ENCODE results near the gene PCGF1.
A peak's percentile ranks its signal among the peaks of the same experiment; 100 is the strongest.

The PCGF1 gene

GRCh38 chr2:74514368-74515270 is 7.1 kb upstream of the PCGF1 start, which contains the start of gene TLX2:
TLX2 (plus strand) TSS chr2:74514450; CDS start chr2:74514807, 357 bp downstream.
- no peak for DNase-seq

- peak; percentile 38 for DNase-seq
These were observed 6.3 kb upstream of the PCGF1 start for GRCh38 chr2:74513605-74514367.

GRCh38 chr2:74512744-74513604 is 5.5 kb upstream of the PCGF1 start:
- DNase-seq = no peak

GRCh38 chr2:74511104-74511989 is 3.9 kb upstream of the PCGF1 start:
- no peak for DNase-seq

- no peak for DNase-seq
These were observed 2.8 kb upstream of the PCGF1 start for GRCh38 chr2:74510272-74510671.

- no peak for DNase-seq
These were observed 528 bp upstream of the PCGF1 start for GRCh38 chr2:74507926-74508520.

GRCh38 chr2:74505448-74506246 is 1.8 kb downstream of the PCGF1 start:
- DNase-seq = no peak

GRCh38 chr2:74504591-74504990 is 2.9 kb downstream of the PCGF1 start:
- no peak for DNase-seq

- DNase-seq = no peak
These were observed 3.7 kb downstream of the PCGF1 start for GRCh38 chr2:74503506-74504475.

GRCh38 chr2:74502720-74503505 is 4.6 kb downstream of the PCGF1 start:
- DNase-seq = peak; percentile 48

GRCh38 chr2:74502147-74502719 is 5.3 kb downstream of the PCGF1 start:
- DNase-seq = no peak

GRCh38 chr2:74501335-74502071 is 6.0 kb downstream of the PCGF1 start:
- no peak for DNase-seq

GRCh38 chr2:74500578-74500946 is 6.9 kb downstream of the PCGF1 start:
- no peak for DNase-seq

- no peak for DNase-seq
These were observed 7.4 kb downstream of the PCGF1 start for GRCh38 chr2:74499940-74500577.

GRCh38 chr2:74499267-74499939 is 8.1 kb downstream of the PCGF1 start, which contains the start of gene LBX2:
LBX2 (minus strand) TSS chr2:74499603; CDS start chr2:74499537, 66 bp downstream.
- no peak for DNase-seq
